GM12892 (cell line): Measurements from ENCODE around the gene ZNF628.
"Not testable (repeated sequence)": the region's sequence is repeated elsewhere in the genome, so short reads cannot be mapped to it uniquely, and the experiment has no call there.

ENCODE experiments used
- DNase-seq: peaks from one replicate; pipeline ENCODE4 v3.0.0; 2011; ENCODE audit not compliant: insufficient read length
- FAIRE-seq: peaks from 2 replicates; lab custom pipeline; 2011; peaks lifted over from hg19 to GRCh38; lab: Jason Lieb, UNC
- POLR2A ChIP-seq: IDR thresholded peaks from 2 replicates; pipeline ENCODE4 v1.6.1; 2011; ENCODE audit warnings: low read depth, low read length, control low read depth
- POLR2AphosphoS5 ChIP-seq: IDR thresholded peaks from 2 replicates; pipeline ENCODE4 v1.6.1; 2011; ENCODE audit warnings: low read depth, low read length, control low read depth
- TAF1 ChIP-seq: IDR thresholded peaks from 2 replicates; pipeline ENCODE4 v1.6.1; 2011; ENCODE audit warnings: low read depth, mild to moderate bottlenecking, control low read depth, low read length, borderline replicate concordance

Gene ZNF628

GRCh38 chr19:55489711-55490477 lies 13.5 kb downstream of the ZNF628 start:
- TF ChIP-seq POLR2AphosphoS5 (no peak), TAF1 (no peak), POLR2A (no peak)
- FAIRE-seq (no peak), DNase-seq (no peak)

GRCh38 chr19:55490478-55491432 lies 14.3 kb downstream of the ZNF628 start:
- TF ChIP-seq TAF1 (no peak), POLR2AphosphoS5 (no peak), POLR2A (no peak)
- FAIRE-seq, result no peak
- no peak for DNase-seq

GRCh38 chr19:55491546-55492360 lies 15.3 kb downstream of the ZNF628 start:
- TF ChIP-seq POLR2A (no peak), POLR2AphosphoS5 (no peak), TAF1 (no peak)
- no peak for FAIRE-seq
- DNase-seq, result no peak

- FAIRE-seq (no peak), DNase-seq (no peak)
- no peak for TF ChIP-seq POLR2AphosphoS5
- no peak for TF ChIP-seq TAF1
- TF ChIP-seq POLR2A, result no peak
These were observed 16.0 kb downstream of the ZNF628 start for GRCh38 chr19:55492362-55492944.

GRCh38 chr19:55493052-55493644 lies 16.7 kb downstream of the ZNF628 start:
- DNase-seq (no peak), FAIRE-seq (no peak)
- TF ChIP-seq POLR2AphosphoS5, result no peak
- no peak for TF ChIP-seq TAF1
- no peak for TF ChIP-seq POLR2A

GRCh38 chr19:55493645-55494171 lies 17.3 kb downstream of the ZNF628 start:
- FAIRE-seq (no peak), DNase-seq (no peak)
- no peak for TF ChIP-seq POLR2AphosphoS5
- TF ChIP-seq TAF1, result no peak
- TF ChIP-seq POLR2A, result no peak

GRCh38 chr19:55494172-55494761 lies 17.9 kb downstream of the ZNF628 start:
- DNase-seq, result no peak
- no peak for FAIRE-seq
- no peak for TF ChIP-seq POLR2AphosphoS5
- TF ChIP-seq POLR2A, result no peak
- no peak for TF ChIP-seq TAF1

GRCh38 chr19:55495646-55496349 lies 19.4 kb downstream of the ZNF628 start:
- TF ChIP-seq POLR2AphosphoS5, result no peak
- DNase-seq (no peak), FAIRE-seq (no peak)

GRCh38 chr19:55496820-55497219 lies 20.4 kb downstream of the ZNF628 start:
- not testable (repeated sequence) for FAIRE-seq, DNase-seq
